ENCODE results near the gene MAP7. TPM values are rescaled to one million over a fixed set of nuclear protein-coding genes. Genes with fewer than 3 reads are reported as not detected.

MAP7 gene
- total RNA-seq, 1 donor from 2014 or later = 0.35 TPM

DNA sequence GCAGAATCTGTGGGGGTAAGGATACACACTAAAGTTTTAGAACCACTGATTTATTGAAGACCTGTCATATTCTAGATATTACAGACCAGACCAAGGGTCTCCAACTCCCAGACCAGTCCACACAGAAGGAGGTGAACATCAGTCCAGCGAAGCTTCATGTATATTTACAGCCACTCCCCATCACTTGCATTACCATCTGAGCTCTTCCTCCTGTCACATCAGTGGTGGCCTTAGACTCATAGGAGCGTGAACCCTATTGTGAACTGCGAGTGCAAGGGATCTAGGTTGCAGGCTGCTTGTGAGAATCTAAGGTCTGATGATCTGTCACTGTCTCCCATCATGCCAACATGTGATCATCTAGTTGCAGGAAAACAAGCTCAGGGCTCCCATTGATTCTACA lies 255.6 kb downstream of the MAP7 start:
- Mint-ChIP-seq H3K9me3 (no peaks in the 10 kb centered on the region), H3K36me3 (ENCODE audit: low read depth) (peaks cover 6% of the 10 kb centered on the region), H3K27me3 (no peaks in the 10 kb centered on the region), H3K4me1 (peaks cover 13% of the 10 kb centered on the region), H3K4me3 (no peak overlapping the region), H3K27ac (no peak overlapping the region)
- DNase-seq (no peak), ATAC-seq (ENCODE audit: low read depth) (no peak)
- ChIA-PET POLR2A (no interaction called here), CTCF (no interaction called here)
- TF ChIP-seq CTCF (IDR thresholded peaks at IDR 0.05) = no peak
- intact Hi-C loops (cut with micrococcal nuclease) = no loop called here

Other genes with a start within 250 kb of the MAP7 start
- gene MAP3K5, start 242.1 kb upstream of the MAP7 start, total RNA-seq = 21.6 and 24.4 TPM in 2 replicates

Data from activated B cell treated with CpG ODN at 0.5 μM for 24 hours (primary cell).